GM19043 (cell line): ENCODE data around the gene C1orf35.
A peak's percentile ranks its signal among the peaks of the same experiment; 100 is the strongest.
"Not testable (repeated sequence)": the region's sequence is repeated elsewhere in the genome, so short reads cannot be mapped to it uniquely, and the experiment has no call there.

ENCODE experiments used
- ATAC-seq: cut with Tn5 transposase; IDR thresholded peaks from one replicate; pipeline ENCODE4 v1.9.1; 2021; ENCODE audit warnings: low read depth; ENCODE audit not compliant: unreplicated experiment

C1orf35 gene

GRCh38 chr1:228142701-228143136 lies 39.6 kb upstream of the C1orf35 start:
- ATAC-seq: no peak

GRCh38 chr1:228142155-228142691 lies 39.1 kb upstream of the C1orf35 start:
- no peak for ATAC-seq

- no peak for ATAC-seq
Measured at GRCh38 chr1:228141226-228142044, 38.3 kb upstream of the C1orf35 start.

GRCh38 chr1:228140724-228141225 lies 37.6 kb upstream of the C1orf35 start:
- no peak for ATAC-seq

GRCh38 chr1:228139931-228140723 lies 37.0 kb upstream of the C1orf35 start, which contains the start of gene GUK1:
TSS of gene GUK1 (plus strand) at chr1:228140279. CDS start at chr1:228140303, 24 bp downstream.
- ATAC-seq: peak; percentile 88

- ATAC-seq: no peak
Measured at GRCh38 chr1:228139406-228139930, 36.3 kb upstream of the C1orf35 start.

GRCh38 chr1:228136901-228137300 lies 33.8 kb upstream of the C1orf35 start:
- ATAC-seq: no peak

GRCh38 chr1:228134591-228134990 lies 31.5 kb upstream of the C1orf35 start:
- no peak for ATAC-seq

GRCh38 chr1:228131766-228132165 lies 28.6 kb upstream of the C1orf35 start:
- no peak for ATAC-seq

- ATAC-seq: no peak
Measured at GRCh38 chr1:228125185-228125584, 22.1 kb upstream of the C1orf35 start.

GRCh38 chr1:228123505-228123904 lies 20.4 kb upstream of the C1orf35 start:
- ATAC-seq: no peak

- no peak for ATAC-seq
Measured at GRCh38 chr1:228122921-228123441, 19.9 kb upstream of the C1orf35 start.

GRCh38 chr1:228120857-228121489 lies 17.8 kb upstream of the C1orf35 start:
- no peak for ATAC-seq

- ATAC-seq: no peak
Measured at GRCh38 chr1:228120351-228120750, 17.2 kb upstream of the C1orf35 start.

GRCh38 chr1:228118040-228118439 lies 14.9 kb upstream of the C1orf35 start:
- ATAC-seq: no peak

GRCh38 chr1:228117335-228117734 lies 14.2 kb upstream of the C1orf35 start:
- ATAC-seq: no peak

- ATAC-seq: no peak
Measured at GRCh38 chr1:228114827-228115226, 11.7 kb upstream of the C1orf35 start.

GRCh38 chr1:228112617-228113016 lies 9.5 kb upstream of the C1orf35 start:
- ATAC-seq: no peak

- ATAC-seq: no peak
Measured at GRCh38 chr1:228112167-228112566, 9.0 kb upstream of the C1orf35 start.

GRCh38 chr1:228111315-228111714 lies 8.2 kb upstream of the C1orf35 start:
- not testable (repeated sequence) for ATAC-seq
